Activated naive CD4-positive, alpha-beta T cell treated with anti-CD3 and anti-CD28 coated beads, Interleukin-2, amount 50 U/mL, for 16 hours (primary cell): ENCODE measurements around the gene SLAIN1.
A peak's percentile ranks its signal among the peaks of the same experiment; 100 is the strongest.
"Not testable (repeated sequence)": the region's sequence is repeated elsewhere in the genome, so short reads cannot be mapped to it uniquely, and the experiment has no call there.

Experiments used
- DNase-seq: peaks from one replicate; pipeline ENCODE4 v3.0.0-alpha.2; 2020

Gene SLAIN1

GRCh38 chr13:77697217-77698103 lies at the start of gene SLAIN1:
TSS of gene SLAIN1 (plus strand) at chr13:77697687. CDS start at chr13:77697914, 227 bp downstream.
- DNase-seq = peak; percentile 85

- no peak for DNase-seq
Observed at GRCh38 chr13:77650409-77650808, 47.1 kb upstream of the SLAIN1 start.

GRCh38 chr13:77653301-77653700 lies 44.2 kb upstream of the SLAIN1 start:
- no peak for DNase-seq

GRCh38 chr13:77660016-77660415 lies 37.5 kb upstream of the SLAIN1 start:
- DNase-seq = not testable (repeated sequence)

- DNase-seq = no peak
Observed at GRCh38 chr13:77660841-77661250, 36.6 kb upstream of the SLAIN1 start.

- not testable (repeated sequence) for DNase-seq
Observed at GRCh38 chr13:77662301-77662700, 35.2 kb upstream of the SLAIN1 start.

- not testable (repeated sequence) for DNase-seq
Observed at GRCh38 chr13:77662831-77663230, 34.7 kb upstream of the SLAIN1 start.

GRCh38 chr13:77674852-77675251 lies 22.6 kb upstream of the SLAIN1 start:
- DNase-seq = no peak

- no peak for DNase-seq
Observed at GRCh38 chr13:77678691-77679235, 18.7 kb upstream of the SLAIN1 start.

GRCh38 chr13:77687799-77688198 lies 9.7 kb upstream of the SLAIN1 start:
- DNase-seq = no peak

GRCh38 chr13:77691871-77692270 lies 5.6 kb upstream of the SLAIN1 start:
- DNase-seq = no peak

- no peak for DNase-seq
Observed at GRCh38 chr13:77692746-77693448, 4.6 kb upstream of the SLAIN1 start.

GRCh38 chr13:77693449-77693940 lies 4.0 kb upstream of the SLAIN1 start:
- DNase-seq = no peak

- no peak for DNase-seq
Observed at GRCh38 chr13:77696006-77696878, 1.2 kb upstream of the SLAIN1 start.

GRCh38 chr13:77696879-77697216 lies 639 bp upstream of the SLAIN1 start:
- no peak for DNase-seq

- DNase-seq = peak; percentile 52
Observed at GRCh38 chr13:77698201-77699058, 943 bp downstream of the SLAIN1 start.

GRCh38 chr13:77699059-77699680 lies 1.7 kb downstream of the SLAIN1 start:
- no peak for DNase-seq

- DNase-seq = no peak
Observed at GRCh38 chr13:77701305-77701704, 3.8 kb downstream of the SLAIN1 start.

- DNase-seq = no peak
Observed at GRCh38 chr13:77702366-77702765, 4.9 kb downstream of the SLAIN1 start.

GRCh38 chr13:77703408-77703807 lies 5.9 kb downstream of the SLAIN1 start:
- no peak for DNase-seq

GRCh38 chr13:77714119-77714755 lies 16.8 kb downstream of the SLAIN1 start:
- no peak for DNase-seq
